Nephron progenitor cell (in vitro differentiated cells): ENCODE measurements around the gene ZBTB48.

Experiments
- DNase-seq: peaks from one replicate; pipeline ENCODE4 v3.0.0; 2021
- H3K27ac Mint-ChIP-seq: 2 replicates; pipeline ENCODE4 v1.8.0; 2021; ENCODE audit warnings: mild to moderate bottlenecking, moderate library complexity, mixed read lengths
- H3K27me3 Mint-ChIP-seq: 2 replicates; pipeline ENCODE4 v1.8.0; 2021; ENCODE audit warnings: mild to moderate bottlenecking, low read depth, mixed read lengths; ENCODE audit not compliant: poor library complexity
- H3K36me3 Mint-ChIP-seq: 2 replicates; pipeline ENCODE4 v1.8.0; 2021; ENCODE audit warnings: low read depth, mixed read lengths
- H3K4me1 Mint-ChIP-seq: 2 replicates; pipeline ENCODE4 v1.8.0; 2021; ENCODE audit warnings: mixed read lengths
- H3K4me3 Mint-ChIP-seq: 2 replicates; pipeline ENCODE4 v1.8.0; 2021; ENCODE audit warnings: mild to moderate bottlenecking, moderate library complexity, mixed read lengths
- H3K9me3 Mint-ChIP-seq: 2 replicates; pipeline ENCODE4 v1.8.0; 2021; ENCODE audit warnings: mild to moderate bottlenecking, moderate library complexity, mixed read lengths
- CTCF ChIP-seq: fragments of 200-600 bp; sonication (generic); IDR thresholded peaks from 2 replicates; pipeline ENCODE4 v1.5.0; 2021; ENCODE audit warnings: antibody characterized with exemption

Gene ZBTB48

GRCh38 chr1:6536291-6536690 lies 43.5 kb upstream of the ZBTB48 start:
- H3K36me3 Mint-ChIP-seq: peaks cover 57% of the 10 kb centered on the region

GRCh38 chr1:6538956-6539355 lies 40.8 kb upstream of the ZBTB48 start:
- peaks cover 4% of the 10 kb centered on the region for H3K27me3 Mint-ChIP-seq
- no peak overlapping the region for H3K4me3 Mint-ChIP-seq
- H3K9me3 Mint-ChIP-seq: no peaks in the 10 kb centered on the region
- DNase-seq: no peak
- H3K27ac Mint-ChIP-seq: peak overlapping the region; percentile 39
- H3K36me3 Mint-ChIP-seq: peaks cover 48% of the 10 kb centered on the region
- peaks cover 5% of the 10 kb centered on the region for H3K4me1 Mint-ChIP-seq
- no peak for TF ChIP-seq CTCF

More at GRCh38 chr1:6536291-6536690, 43.5 kb upstream of the ZBTB48 start:
- H3K27ac Mint-ChIP-seq: no peak overlapping the region
- H3K4me3 Mint-ChIP-seq: no peak overlapping the region
- no peaks in the 10 kb centered on the region for H3K9me3 Mint-ChIP-seq
- DNase-seq: no peak
- H3K4me1 Mint-ChIP-seq: peaks cover 5% of the 10 kb centered on the region
- H3K27me3 Mint-ChIP-seq: peaks cover 4% of the 10 kb centered on the region
- TF ChIP-seq CTCF: no peak

DNA sequence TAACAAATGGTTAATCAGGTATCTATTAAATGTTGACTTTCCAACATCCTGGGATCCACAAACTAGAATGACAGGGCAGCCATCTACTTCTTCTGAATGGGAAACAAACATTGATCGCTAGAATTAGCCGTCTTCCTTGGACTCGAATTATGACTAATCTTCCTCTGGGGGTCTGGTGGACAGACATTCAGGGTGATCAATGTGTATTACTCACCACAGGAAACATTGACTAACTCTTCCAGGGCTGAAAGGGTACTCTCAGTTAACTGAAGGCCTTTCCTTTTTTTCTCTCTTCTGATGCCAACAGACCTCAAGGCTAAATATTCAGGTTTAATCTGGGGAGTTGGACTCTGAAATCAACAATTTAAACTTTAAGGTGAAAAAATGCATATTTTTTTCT lies 35.0 kb upstream of the ZBTB48 start:
- Mint-ChIP-seq H3K9me3 (no peaks in the 10 kb centered on the region), H3K27me3 (peaks cover under 1% of the 10 kb centered on the region), H3K4me3 (no peak overlapping the region), H3K36me3 (peaks cover 62% of the 10 kb centered on the region), H3K4me1 (no peaks in the 10 kb centered on the region), H3K27ac (no peak overlapping the region)
- TF ChIP-seq CTCF: no peak
- no peak for DNase-seq

DNA sequence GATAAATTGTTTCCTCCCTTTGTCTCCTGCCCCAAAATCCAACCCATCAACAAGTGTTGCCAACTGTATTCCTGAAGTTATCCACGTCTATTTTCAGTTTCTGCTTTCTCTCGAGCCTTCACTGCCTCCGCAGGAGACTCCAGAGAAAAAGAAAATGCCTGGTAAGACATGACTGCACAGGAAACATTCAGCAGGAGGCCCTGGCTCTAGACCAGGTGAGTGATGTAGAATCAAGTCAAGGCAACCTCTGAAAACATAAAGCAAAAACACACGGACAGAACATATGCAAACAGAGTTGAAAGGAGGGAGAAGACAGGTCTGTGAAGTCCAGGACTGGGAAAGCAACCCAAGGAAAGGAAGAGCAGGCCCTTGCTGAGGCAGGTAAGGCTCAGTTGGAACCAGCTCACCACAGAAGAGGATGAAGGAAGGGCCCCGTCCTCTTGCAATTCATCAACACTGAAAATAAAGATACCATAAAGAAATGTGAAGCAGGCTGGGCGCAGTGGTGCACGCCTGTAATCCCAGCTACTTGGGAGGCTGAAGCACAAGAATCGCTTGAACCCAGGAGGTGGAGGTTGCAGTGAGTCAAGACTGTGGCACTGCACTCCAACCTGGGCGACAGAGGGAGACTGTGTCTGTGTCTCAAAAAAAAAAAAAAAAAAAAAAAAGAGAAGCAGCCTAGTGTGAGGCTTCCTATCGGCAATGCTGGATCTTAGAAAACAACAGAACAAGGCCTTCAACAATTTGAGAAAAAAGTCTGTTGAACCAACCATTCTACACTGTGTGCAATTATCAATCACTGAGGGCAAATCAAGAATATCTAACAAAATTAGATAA lies 34.3 kb upstream of the ZBTB48 start:
- no peaks in the 10 kb centered on the region for H3K9me3 Mint-ChIP-seq

GRCh38 chr1:6546326-6546725 lies 33.5 kb upstream of the ZBTB48 start:
- Mint-ChIP-seq H3K4me3 (no peak overlapping the region), H3K4me1 (no peaks in the 10 kb centered on the region), H3K27me3 (no peaks in the 10 kb centered on the region), H3K27ac (peak overlapping the region; percentile 16), H3K9me3 (no peaks in the 10 kb centered on the region), H3K36me3 (peaks cover 63% of the 10 kb centered on the region)
- TF ChIP-seq CTCF: no peak
- DNase-seq: no peak

More for the DNA sequence above, 34.3 kb upstream of the ZBTB48 start:
- H3K27ac Mint-ChIP-seq: no peak overlapping the region
- H3K27me3 Mint-ChIP-seq: no peaks in the 10 kb centered on the region
- H3K4me1 Mint-ChIP-seq: no peaks in the 10 kb centered on the region
- H3K4me3 Mint-ChIP-seq: no peak overlapping the region
- no peak for TF ChIP-seq CTCF
- H3K36me3 Mint-ChIP-seq: peaks cover 65% of the 10 kb centered on the region
- DNase-seq: no peak

GRCh38 chr1:6547301-6547700 lies 32.5 kb upstream of the ZBTB48 start:
- Mint-ChIP-seq H3K27ac (peak overlapping the region; percentile 78), H3K4me1 (no peaks in the 10 kb centered on the region), H3K27me3 (no peaks in the 10 kb centered on the region), H3K36me3 (peaks cover 54% of the 10 kb centered on the region), H3K4me3 (no peak overlapping the region), H3K9me3 (no peaks in the 10 kb centered on the region)
- no peak for DNase-seq
- TF ChIP-seq CTCF: no peak
